Stimulated activated CD4-positive, alpha-beta T cell treated with anti-CD3 and anti-CD28 coated beads, Interleukin-4, amount 100 ng/mL, for 1 hour (primary cell): Measurements from ENCODE around the gene RASGRF1.

Experiments
- DNase-seq: peaks from one replicate; pipeline ENCODE4 v3.0.0-alpha.2; 2020

The RASGRF1 gene

DNA sequence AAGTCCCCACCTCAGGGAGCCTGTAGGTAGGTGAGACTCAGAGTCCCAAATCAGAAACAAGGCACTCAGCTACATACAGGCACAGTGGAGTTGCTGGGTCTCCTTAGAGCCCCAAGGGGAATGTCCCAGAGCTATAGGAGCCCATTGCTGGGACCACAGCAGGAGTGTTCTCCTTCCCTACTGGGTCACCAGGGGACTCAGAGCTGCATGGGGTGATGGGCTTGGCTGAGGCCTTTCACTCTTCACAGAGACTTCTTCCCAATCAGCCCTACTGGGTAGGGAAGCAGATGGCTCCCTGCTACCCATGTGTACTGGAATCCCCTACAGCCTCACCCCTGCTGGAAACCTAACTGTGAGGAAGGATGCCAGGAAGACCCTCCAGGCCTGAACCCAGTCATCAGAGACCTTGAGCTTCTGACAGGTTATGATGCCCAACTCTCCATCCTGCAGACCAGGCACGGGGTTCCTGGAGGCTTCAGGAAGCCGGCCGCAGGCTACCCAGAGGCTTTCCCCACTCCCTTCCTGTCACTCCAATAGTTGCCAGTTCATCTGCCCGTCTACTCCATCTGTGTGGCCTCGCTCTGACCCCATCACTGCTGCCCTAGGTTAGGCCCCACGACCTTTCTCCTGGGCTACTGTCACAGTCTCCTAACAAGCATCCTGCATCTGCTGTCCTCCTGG lies 24.0 kb downstream of the RASGRF1 start:
- no peak for DNase-seq

DNA sequence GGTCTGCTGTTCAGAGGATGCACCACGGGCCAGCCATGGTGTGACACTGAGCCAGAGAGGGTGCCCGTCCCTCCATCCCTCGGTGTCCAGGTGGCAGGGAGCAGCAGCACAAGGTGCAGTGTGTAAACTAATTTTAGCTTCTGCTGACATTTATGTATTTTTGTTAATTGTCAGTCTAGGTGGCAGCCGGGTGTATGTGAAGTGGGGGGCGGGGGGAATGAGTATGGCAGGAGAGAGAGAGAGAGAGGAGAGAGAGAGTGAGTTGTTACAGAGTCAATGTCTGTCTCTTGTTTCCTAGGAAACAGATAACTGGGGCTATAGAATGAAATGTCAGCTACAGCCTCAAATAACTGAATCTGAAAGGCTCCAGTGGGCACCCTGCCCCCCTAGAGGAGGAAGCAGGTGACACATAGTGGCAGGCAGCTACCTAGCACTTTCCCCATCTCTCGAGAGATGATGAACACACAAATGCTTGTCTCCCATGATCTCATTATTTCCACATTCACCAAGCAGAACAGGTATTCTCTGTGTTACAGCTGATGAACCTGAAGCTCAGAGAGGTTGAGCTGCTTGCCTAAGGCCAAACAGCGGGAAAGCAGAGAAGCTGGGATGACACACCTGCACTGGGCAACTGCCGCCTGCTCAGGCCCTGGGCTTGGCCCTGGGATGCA lies 24.7 kb downstream of the RASGRF1 start:
- DNase-seq: no peak

DNA sequence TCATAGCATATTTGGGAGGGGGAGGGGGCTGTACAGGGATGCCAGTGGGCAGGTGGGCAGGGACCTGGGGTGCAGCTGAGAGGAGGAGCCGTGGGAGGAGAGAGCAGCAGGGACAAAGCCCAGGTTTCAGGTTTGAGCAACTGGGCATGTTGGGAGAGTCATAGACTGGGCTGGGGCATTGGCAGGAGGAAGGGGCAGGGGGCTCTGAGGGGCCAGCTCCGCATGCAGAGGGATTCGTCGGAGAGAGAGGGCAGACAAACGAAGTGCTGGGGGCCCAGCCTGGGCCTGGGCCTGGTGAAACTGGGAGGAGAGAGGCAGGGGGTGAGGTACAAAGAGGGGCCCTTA lies 25.2 kb downstream of the RASGRF1 start:
- DNase-seq: no peak

DNA sequence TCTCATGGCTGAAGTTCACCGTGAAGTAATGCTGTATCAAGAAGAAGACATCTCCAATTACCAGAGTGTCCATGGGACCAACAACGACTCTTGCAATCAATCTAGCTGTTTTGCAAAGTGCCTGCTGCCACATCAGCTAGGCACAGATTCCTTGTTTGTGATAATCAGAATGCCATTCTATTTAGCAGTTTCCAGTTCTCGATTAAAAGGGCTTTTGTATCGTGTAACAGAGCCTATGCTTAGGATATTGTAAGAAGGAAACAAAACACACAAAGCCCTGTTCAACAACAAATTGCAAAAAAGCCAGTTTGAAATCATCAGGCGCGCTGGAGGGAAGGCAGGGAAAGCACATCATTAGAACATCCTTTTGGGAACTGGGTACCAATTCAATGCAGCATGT lies 26.1 kb downstream of the RASGRF1 start:
- no peak for DNase-seq

DNA sequence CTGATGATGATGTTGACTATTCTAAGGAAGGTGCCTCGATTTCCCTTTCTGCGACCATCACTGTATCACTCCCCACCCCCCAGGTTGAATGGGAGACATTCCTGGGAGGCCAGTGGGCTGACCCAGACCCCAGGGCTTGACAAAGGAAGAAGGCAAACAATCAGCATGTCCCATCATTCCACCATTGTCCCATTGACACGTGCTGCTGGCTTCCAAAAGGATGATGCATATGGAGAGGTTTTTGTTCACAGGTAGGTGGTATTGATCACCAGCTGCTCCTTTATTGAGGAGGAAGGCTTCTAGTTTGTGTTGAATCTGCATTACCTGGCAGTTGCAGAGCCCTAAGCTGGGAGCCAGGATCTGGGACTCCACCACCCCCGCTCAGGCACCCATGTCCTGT lies 30.4 kb downstream of the RASGRF1 start:
- DNase-seq: no peak

DNA sequence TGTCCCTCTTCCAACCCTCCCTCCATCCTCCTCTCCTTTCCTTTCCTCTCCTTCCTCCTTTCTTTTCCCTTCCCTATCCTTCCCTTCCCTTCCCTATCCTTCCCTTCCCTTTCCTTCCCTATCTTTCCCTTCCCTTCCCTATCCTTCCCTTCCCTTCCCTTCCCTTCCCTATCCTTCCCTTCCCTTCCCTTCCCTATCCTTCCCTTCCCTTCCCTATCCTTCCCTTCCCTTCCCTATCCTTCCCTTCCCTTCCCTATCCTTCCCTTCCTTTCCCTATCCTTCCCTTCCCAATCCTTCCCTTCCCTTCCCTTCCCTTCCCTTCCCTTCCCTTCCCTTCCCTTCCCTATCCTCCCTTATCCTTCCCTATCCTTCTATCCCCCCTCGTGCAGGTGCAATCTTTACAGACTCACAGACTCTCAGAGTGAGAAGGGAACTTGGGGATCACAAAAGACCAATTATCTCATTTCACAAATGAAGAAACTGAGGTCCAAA lies 31.5 kb downstream of the RASGRF1 start:
- DNase-seq: no peak

DNA sequence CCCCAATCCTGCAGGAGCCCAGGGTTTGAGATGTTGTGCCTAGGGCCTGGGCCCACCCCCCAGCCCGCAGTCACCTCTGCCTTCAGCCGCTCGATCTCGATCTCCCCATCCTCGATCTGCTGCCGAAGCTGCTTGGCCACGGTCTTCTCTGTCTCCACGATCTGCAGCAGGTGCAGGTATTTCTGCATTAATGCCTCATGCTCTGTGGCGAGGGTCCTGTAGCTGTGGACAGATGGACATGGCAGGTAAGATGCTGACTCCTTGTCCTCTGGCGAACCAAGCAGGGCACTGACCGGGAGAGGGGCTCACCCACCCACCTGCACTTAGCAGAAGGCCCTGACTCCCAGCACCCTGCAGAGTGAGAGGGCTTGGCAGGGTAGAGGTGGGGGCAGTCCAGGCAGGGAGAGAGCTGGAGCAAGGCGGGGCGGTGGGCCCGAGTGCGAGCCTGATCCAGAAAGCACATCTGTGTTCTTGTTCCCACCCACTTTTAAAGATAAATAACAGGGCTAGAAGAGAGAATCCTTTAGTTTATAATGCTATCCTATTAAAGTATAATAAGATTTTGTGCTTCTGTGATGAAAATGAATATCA lies 32.2 kb downstream of the RASGRF1 start:
- DNase-seq: no peak

DNA sequence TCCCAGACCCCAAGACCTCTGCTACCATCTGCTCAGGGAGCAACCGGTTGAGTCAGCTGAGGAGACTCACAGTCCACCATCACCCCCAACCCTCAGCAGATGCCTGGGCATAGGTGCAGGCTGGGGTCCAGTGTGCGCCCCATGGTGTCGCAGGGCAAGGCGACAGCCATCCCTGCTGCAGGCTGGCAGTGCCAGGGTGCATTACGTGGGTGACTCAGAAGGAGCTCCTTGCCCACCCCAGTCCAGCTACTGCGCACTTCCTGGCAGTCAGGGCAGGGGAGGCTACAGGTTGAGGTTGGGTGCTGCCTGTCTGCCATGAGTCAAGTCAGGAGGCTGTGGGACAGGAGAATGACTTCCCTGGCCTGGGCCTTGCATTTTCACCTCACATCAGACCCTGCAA lies 33.5 kb downstream of the RASGRF1 start:
- DNase-seq: no peak

DNA sequence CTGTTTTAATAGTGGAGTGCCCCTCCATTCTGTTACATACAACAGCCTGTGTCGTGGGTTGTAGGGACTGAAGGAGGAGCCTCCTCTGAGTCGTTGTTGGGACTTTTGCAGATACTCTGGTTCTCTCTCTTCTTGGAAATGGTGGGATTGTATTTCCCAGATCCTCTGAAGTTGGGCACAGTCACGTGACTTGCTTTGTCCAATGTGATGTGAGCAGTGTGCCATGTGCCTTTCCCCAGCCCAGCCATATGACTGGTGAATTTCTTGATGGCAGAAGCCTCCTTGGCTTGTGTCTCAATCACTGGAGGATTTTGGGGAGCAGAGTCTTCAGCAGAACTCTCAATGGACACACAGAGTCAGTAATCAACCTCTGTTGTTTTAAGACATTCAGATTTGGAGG lies 36.2 kb downstream of the RASGRF1 start:
- no peak for DNase-seq

DNA sequence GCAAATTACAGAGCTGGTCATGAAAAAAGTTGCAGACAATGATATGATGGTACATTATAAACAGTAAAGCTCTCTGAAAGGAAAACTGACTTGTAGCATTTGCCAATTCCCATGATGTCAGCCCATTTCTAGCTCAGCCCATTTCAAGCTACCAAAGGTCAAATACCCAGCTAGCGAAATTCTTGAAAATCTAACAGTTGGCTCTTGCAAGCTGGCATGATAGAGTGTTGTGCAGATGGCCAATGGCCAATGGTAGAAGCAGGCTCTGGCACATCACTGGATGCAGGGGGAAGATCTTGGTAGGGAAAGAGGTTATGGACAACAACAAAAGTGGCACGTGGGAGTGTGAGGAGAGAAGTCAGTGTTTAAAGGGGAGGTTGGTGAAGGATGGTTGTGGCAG lies 36.7 kb downstream of the RASGRF1 start:
- DNase-seq: no peak

DNA sequence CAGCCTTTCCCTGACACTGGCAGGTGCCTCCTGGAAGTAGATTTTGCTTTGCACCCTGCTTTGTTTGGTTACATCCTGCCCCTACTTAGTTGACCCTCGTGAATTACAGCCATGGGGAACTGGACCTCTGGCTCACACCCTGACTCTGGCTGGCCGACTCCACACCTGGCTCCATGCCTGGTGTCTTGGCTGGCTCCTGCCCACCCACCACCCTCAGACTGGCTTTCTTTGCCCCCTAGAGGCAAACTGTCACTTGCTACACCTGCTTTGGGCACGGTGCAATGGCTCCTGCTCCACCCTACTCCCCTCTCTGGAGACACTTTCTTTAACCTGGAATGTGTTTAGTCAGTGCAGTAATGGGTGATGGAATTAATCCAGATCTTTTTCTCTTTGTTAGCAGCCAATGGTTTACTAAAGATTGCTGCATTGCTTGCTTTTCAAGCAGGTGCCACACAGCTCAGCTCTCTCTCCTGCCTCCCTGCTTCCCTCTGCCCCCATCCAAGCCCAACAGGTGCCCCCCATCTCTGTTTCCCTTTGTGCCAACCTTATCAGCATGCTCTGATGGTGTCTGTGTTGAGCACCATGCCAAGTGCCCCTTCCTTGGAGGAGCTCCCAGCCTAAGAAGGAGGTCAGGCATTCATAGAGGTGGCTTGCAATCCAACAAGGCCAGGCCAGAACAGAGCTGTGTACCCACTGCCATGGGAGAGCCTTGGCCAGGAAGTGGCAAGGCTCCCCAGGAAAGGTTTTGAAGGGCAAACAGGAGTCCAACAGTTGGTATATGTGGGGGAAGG lies 38.4 kb downstream of the RASGRF1 start:
- no peak for DNase-seq

DNA sequence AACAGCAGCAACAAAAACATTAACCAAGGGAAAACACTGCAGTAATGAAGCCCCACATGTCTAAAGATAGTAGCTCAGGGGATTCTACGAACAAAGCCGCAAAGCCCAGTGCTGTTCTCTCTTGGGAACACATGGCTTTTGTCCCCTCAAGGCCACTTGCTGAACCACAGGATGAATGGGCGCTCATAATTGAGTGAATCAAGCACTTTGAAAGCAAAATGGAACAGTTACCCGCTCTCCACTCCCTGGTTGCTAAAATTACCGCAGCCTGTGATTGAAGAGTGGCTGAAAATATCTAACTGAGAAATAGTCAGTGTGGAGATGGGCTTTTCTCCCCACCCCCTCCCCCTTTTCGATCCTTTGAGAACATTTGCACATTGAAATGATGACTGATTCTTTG lies 39.6 kb downstream of the RASGRF1 start:
- no peak for DNase-seq

DNA sequence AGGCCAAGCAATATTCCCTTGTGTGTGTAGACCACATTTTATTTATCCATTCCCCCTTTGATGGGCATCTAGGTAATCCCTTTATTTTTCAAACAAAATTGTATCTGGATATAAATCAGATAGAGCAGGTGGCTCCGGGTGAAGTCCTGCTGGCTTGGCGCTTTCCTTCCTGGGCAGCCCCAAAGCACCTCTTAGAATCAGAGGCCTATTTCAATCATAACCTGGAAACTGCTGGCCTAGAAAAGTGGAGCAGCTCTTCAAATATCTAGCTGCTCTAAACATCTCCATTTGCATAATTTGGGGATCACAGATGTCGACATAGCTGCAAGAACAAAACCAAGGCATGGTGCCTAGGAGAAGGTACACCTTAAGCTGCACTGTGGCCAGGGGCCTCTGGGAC lies 40.2 kb downstream of the RASGRF1 start:
- no peak for DNase-seq

DNA sequence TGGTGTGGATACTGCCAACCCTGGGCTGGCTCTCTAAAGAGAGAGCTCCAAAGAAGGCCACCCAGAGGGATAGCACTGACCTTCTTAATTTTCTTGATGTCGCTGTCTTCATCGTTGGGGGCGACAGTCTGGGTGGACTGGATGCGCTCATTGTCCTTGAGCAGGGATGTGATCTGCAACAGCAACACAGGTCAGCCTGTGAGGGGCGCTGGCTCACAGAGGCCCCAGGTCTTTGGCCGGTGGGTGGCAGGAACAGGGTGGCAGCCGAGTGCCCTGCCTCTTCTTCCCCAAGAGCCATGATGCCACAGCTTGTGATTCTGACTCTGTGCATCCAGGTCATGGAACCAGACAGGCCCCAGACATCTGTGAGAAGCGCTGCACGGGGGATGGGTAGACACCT lies 41.2 kb downstream of the RASGRF1 start:
- DNase-seq: no peak

DNA sequence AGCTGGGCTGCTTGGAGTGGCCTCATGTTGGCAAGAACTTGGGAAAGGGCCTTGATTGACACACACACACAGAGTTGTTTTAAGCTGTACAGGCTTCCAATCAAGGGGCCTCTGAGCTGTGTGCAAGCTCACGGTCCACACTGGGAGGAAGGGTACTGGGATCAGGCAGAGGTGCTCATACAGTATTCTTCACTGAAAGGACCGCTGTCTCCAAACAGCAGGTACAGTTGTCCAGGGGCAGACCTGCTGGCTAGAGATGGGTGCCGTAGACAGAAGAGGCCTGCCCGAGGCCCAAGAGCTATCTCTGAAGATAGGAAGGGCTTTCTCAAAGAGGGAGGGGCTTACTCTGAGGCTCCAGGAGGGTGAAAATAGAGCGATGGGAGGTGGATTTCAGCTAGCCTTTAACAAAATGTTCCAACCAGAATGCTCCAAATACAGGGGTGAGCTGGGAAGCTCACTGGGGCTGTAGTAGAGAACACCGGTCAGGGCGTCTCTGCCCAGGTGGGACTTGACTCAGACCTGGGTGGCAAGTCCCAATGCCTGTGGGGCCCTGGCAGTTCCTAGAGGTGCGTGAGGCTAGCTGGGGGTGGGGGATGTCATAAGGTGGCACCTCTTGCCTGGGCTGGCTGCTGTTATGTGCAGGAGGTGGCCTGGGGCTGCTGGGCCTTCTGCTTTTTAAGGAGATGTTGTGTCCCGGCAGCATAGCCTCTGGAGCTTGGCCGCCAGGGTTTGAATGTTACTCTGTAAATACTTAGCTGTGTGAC lies 42.7 kb downstream of the RASGRF1 start:
- no peak for DNase-seq

DNA sequence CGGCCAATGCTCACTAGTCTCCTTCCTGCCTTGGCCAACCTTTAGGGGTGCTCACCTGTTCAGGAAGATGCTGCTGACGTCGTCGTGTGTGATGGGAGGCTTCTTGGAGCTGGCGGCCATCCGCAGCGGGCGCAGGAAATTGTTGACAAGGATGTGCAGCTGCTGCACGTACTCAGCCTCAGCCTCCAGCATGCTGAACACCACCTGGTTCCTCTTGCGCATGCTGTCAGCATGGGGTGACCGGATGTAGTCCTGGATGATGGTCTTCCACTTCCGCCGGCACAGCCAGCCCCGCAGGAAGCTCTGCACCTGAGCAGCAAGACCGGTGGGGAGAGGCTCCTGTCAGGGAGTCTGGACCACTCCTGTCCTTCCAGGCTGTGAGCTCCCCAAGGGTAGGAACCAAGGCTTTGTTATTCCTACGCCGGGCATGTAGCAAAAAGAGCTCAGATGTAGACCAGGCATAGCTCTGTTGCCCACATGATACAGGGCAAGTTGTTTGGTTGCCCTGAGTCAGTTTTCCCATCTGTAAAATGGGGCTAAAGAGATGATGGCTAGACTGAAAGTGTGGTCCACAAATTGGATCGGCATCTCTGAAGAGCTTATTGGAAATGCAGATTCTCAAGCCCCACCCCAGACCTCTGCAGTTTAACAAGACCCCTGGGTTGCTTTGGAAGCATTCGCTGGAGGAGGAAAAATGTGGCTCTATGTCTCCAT lies 43.7 kb downstream of the RASGRF1 start:
- DNase-seq: no peak

DNA sequence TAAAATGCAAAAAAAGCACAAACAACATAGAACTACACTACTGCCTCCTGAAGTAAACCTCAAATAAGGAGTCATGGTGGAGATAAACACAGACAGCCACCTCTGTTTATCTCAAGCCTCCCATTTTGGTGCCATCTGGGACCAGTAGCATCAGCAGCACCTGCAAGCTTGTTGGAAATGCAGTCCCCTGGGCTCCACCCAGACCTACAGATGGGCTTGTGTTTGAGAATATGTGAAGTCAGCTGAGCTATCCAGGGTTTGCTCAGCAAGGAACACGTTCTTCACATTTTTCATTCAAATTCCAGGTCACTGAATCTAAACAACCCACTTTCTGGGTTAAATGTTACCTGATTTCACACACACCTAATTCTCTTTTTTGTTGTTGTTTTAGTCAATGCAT lies 45.5 kb downstream of the RASGRF1 start:
- DNase-seq: no peak

DNA sequence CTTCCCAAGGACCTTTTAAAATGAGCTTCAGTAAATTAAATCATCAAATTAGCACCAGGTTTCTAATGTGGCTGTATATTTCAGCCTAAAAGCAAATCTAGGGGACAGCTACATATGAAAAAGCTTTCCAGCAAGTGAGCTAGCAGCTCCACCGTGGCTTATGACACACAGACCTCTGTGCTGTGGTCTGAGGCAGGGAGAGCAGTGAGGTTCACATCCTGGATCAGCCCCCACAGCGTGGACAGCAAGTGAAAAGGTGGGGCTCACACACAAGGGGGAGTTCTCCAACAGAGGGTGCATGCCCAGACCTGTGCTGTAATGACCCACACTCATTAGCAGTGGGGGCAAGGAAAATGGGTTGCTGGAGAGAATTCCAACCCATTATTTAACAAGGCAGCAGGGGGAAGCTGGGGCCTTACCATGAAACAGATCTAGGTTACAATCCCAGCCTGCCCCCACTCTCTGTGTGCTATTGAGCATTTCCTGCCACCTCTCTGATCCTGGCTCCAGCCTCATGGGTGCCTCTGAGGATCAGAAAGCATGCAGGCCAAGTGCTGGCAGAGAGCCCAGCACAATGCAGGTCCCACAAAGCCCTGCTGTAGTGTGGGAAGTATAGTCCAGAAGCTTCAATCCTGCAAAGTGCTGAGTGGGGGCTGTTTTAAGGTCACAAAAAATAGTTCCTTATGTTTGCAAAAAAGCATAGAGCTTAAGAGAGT lies 48.2 kb downstream of the RASGRF1 start:
- no peak for DNase-seq

DNA sequence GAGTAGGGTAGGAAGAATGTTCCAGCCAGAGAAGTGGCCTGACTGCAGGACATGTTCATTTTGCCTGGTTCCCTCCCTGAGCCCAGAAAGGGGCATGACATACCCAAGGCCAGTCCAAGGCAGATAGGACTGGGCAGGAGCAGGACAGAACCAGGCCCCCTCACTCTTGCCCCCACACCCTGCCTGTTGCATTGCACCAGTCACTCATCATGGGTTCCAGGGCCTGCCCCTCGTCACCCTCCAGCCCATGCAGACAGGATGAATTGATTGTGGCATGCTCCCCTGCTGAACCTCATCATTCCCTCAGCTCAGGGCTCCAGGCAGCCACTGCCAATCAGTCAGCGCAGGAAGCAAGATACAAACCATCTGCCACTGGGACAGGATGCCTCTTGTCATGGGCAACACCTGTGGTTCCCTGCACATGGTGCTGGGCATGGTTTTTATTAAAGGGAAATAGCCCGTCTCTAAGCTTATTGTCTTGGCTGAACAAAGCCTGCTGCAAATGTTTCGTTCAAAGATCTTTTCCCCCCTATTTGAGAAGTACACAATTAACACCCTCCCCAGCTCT lies 48.9 kb downstream of the RASGRF1 start:
- DNase-seq: no peak

DNA sequence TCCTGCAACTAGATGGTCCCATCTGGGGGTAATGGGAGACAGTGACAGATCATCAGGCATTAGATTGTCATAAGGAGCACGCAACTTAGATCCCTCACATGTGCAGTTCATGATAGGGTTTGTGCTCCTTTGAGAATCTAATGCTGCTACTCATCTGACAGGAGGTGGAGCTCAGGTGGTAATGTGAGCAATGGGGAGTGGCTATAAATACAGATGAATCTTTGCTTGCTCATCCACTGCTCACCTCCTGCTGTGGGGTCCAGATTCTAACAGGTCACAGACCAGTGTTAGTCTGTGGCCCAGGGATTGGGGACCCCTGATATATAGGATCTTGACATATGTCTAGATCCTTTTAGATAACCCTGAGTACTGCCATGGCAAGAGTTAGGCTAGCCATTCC lies 52.7 kb downstream of the RASGRF1 start:
- no peak for DNase-seq

DNA sequence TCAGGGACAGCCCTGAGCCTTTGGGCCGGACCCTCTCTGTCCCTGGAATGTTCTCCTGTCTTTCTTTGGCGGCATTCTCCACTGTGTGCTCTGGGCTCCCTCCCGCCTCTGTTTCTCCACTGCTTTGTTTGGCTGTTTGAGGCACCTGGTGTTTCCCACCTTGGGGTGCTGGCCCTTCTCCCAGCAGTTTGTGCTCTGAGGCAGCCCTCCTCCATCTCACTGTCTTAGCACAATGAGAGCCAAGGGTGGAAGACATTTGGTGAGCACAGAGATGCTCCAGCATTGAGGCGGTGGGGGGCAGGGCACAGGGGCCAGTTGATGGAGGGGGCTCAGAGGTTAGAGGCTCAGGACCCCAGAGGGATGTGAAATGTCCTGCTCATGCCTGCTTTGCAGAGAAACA lies 54.3 kb downstream of the RASGRF1 start:
- no peak for DNase-seq
